Ascending aorta (tissue), 2 donors: ENCODE measurements around the gene GTSE1. TPM values are rescaled to one million over a fixed set of nuclear protein-coding genes. Genes with fewer than 3 reads are reported as not detected.

Source experiments
- DNase-seq, 2 donors: peaks; one replicate each; pipeline ENCODE4 v3.0.0-alpha.2; 2019; ENCODE audit warnings: low spot score in 2 of 2
- H3K27ac ChIP-seq, 2 donors: fragments of 200-600 bp; sonication (generic); one replicate each; pipeline ENCODE4 v1.5.1; 2016 to 2017; ENCODE audit warnings: mild to moderate bottlenecking in 1 of 2
- H3K27me3 ChIP-seq: fragments of 200-600 bp; sonication (generic); one replicate; pipeline ENCODE4 v1.5.1; 2017
- H3K36me3 ChIP-seq, 2 donors: fragments of 200-600 bp; sonication (generic); one replicate each; pipeline ENCODE4 v1.5.1; 2016
- H3K4me1 ChIP-seq, 2 donors: fragments of 200-600 bp; sonication (generic); one replicate each; pipeline ENCODE4 v1.5.1; 2016 to 2017; ENCODE audit warnings: mild to moderate bottlenecking in 1 of 2
- H3K4me3 ChIP-seq, 2 donors: fragments of 200-600 bp; sonication (generic); one replicate each; pipeline ENCODE4 v1.5.1; 2016 to 2017; ENCODE audit warnings: mild to moderate bottlenecking in 1 of 2
- H3K9me3 ChIP-seq, 2 donors: fragments of 200-600 bp; sonication (generic); one replicate each; pipeline ENCODE4 v1.5.1; 2016
- intact Hi-C: fragments of 100-400 bp; cut with DNase I; formaldehyde crosslinking; loops from one replicate; pipeline ENCODE4 v1.15.1; 2023
- total RNA-seq: library from RNA; depleted of rRNA; stranded (reverse); fragments of >200 nt; gene quantifications from one replicate; pipeline ENCODE4 v1.1.0, GENCODE V29; 2016
- TF ChIP-seq, protein P1 (sequence below), 3 experiments: fragments of 200-600 bp in 2 of 3; fragments of 450-650 bp in 1 of 3; sonication (generic) in 2 of 3; IDR thresholded peaks; one replicate each; pipeline ENCODE4 v1.5.1; 2016 to 2019; ENCODE audit warnings: antibody characterized with exemption in 3 of 3, mild to moderate bottlenecking in 1 of 3, moderate library complexity in 1 of 3

The GTSE1 gene
- total RNA-seq, 1 donor from 2014 or later = not detected

DNA sequence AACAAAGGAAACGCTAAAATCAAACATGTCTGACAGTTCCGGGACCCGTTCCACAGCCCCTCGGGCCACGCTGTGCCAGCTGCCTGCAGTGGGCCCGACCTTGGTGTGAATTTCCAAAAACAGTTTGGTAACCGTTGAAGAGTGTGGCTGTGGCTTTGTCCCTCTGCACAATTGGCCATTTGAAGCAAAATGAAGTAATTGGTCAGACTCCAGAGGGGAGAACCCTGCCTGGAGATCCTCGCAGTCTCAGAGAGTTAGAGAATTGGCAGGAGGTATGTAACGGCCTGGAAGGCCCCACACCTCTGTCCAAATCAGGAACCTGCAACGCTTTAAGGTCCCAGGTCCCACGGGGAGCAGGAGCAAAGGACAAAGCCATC, 65.1 kb downstream of the GTSE1 start:
- Histone ChIP-seq H3K27me3 (no peaks in the 10 kb centered on the region), H3K9me3 (peaks cover 0 to 4% of the 10 kb centered on the region in 2 donors), H3K4me1 (no peaks in the 10 kb centered on the region), H3K27ac (no peak overlapping the region), H3K36me3 (peaks cover 5 to 6% of the 10 kb centered on the region in 2 donors), H3K4me3 (no peak overlapping the region)
- intact Hi-C loops = no loop called here
- TF ChIP-seq, protein P1, sequence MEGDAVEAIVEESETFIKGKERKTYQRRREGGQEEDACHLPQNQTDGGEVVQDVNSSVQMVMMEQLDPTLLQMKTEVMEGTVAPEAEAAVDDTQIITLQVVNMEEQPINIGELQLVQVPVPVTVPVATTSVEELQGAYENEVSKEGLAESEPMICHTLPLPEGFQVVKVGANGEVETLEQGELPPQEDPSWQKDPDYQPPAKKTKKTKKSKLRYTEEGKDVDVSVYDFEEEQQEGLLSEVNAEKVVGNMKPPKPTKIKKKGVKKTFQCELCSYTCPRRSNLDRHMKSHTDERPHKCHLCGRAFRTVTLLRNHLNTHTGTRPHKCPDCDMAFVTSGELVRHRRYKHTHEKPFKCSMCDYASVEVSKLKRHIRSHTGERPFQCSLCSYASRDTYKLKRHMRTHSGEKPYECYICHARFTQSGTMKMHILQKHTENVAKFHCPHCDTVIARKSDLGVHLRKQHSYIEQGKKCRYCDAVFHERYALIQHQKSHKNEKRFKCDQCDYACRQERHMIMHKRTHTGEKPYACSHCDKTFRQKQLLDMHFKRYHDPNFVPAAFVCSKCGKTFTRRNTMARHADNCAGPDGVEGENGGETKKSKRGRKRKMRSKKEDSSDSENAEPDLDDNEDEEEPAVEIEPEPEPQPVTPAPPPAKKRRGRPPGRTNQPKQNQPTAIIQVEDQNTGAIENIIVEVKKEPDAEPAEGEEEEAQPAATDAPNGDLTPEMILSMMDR (IDR thresholded peaks at IDR 0.05) = no peak
- DNase-seq = no peak

DNA sequence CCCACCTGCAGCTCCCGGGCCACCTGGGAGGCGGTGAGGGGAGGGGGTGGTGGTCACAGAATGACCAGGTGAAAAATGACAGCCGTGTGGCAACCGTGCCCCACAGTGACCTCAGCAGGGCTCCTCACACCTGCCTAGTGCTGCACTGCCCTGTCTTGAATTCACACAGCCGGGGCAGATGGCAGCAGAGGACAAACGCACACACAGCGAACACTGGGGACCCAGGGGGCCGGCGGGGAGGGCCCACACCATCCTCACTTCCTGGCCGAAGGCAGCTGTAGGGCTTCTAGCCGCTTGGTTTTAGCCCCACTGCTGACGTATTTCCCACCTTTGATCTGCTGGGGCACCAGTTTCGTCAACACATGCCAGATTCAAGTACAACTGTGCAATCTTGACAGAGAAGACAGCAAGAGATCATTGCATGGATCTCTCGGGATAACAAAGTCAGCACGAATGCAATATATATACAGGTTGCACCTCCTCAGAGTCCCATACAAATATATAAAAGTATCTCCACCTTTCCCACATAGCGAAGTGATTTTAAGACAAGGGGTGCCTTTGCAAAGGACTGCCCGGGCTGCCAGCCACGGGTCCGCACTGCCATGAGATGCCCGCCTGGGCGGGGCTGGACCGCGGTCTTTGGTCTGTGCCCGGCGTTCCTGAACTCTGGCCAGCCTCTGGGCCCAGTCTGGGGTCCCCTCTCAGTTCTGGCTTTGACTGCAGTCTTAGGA, 65.7 kb downstream of the GTSE1 start:
- Histone ChIP-seq H3K4me3 (no peak overlapping the region), H3K27ac (no peak overlapping the region), H3K36me3 (peaks cover 0 to under 1% of the 10 kb centered on the region in 2 donors), H3K27me3 (no peaks in the 10 kb centered on the region), H3K4me1 (no peaks in the 10 kb centered on the region), H3K9me3 (peaks cover 0 to 4% of the 10 kb centered on the region in 2 donors)
- TF ChIP-seq, protein P1 (IDR thresholded peaks at IDR 0.05) = no peak
- intact Hi-C loops = no loop called here
- DNase-seq = no peak

- H3K4me1 ChIP-seq = no peaks in the 10 kb centered on the region
- peaks cover 0 to 4% of the 10 kb centered on the region in 2 donors for H3K9me3 ChIP-seq
- no peak overlapping the region for H3K4me3 ChIP-seq
- no peak overlapping the region for H3K27ac ChIP-seq
- H3K27me3 ChIP-seq = no peaks in the 10 kb centered on the region
- H3K36me3 ChIP-seq = no peaks in the 10 kb centered on the region
- intact Hi-C loops = no loop called here
- no peak for DNase-seq
- TF ChIP-seq, protein P1 (IDR thresholded peaks at IDR 0.05) = no peak
These were observed 66.4 kb downstream of the GTSE1 start for GRCh38 chr22:46362934-46363515.

DNA sequence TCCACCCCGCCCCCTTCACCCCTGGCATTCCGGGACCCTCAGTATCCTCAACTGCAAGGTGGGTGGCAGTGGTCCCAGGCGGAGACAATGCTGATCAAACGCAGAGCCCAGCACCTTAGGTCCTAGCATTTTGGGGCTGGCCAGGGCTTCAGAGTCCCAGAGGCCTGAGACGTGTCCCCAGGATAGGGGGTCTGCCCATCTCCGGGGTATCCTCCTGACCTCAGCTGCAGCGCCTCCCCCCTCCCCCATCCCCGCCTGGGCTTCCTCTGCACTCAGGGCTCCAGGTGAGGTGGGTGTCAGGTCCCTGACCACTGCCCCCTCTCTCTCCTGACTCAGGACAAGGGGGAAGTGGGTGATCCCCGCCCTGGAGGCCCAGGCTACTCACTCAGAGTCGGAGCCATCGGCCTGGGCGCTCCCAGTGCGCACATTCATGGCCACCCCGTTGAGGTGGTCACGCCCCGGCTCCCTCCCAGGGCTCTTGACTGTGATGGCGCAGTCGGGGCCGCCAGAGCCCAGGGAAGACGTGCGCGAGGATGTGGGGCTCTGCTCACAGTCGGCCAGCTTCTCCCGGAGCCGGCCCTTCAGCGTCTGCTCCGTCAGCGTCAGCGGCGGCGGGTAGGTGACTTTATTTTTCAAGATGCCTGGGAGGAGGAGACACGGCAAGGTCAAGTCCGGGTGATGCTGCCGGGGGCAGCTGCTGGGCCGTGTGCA, 67.1 kb downstream of the GTSE1 start:
- H3K9me3 ChIP-seq = peaks cover 0 to 4% of the 10 kb centered on the region in 2 donors
- no peaks in the 10 kb centered on the region for H3K36me3 ChIP-seq
- TF ChIP-seq, protein P1 (IDR thresholded peaks at IDR 0.05) = no peak
- no peak for DNase-seq
- no peaks in the 10 kb centered on the region for H3K4me1 ChIP-seq
- H3K27me3 ChIP-seq = no peaks in the 10 kb centered on the region
- H3K4me3 ChIP-seq = no peak overlapping the region
- H3K27ac ChIP-seq = no peak overlapping the region
- intact Hi-C loops = no loop called here

- TF ChIP-seq, protein P1 (IDR thresholded peaks at IDR 0.05) = no peak
- DNase-seq = no peak
- no peak overlapping the region for H3K27ac ChIP-seq
- H3K4me3 ChIP-seq = no peak overlapping the region
- intact Hi-C loops = no loop called here
- no peaks in the 10 kb centered on the region for H3K36me3 ChIP-seq
- no peaks in the 10 kb centered on the region for H3K9me3 ChIP-seq
- no peaks in the 10 kb centered on the region for H3K4me1 ChIP-seq
- no peaks in the 10 kb centered on the region for H3K27me3 ChIP-seq
These were observed 67.9 kb downstream of the GTSE1 start for GRCh38 chr22:46364341-46365165.
